Raji (cell line): ENCODE results near the gene RPTOR.

ENCODE experiments used
- POLR2A ChIP-seq: IDR thresholded peaks from 2 replicates; pipeline ENCODE4 v1.6.1; 2011; ENCODE audit warnings: low read depth, low read length, control low read depth; ENCODE audit not compliant: insufficient read depth

RPTOR gene

GRCh38 chr17:80633207-80633606 is 88.6 kb downstream of the RPTOR start:
- TF ChIP-seq POLR2A, result no peak

GRCh38 chr17:80633994-80634566 is 89.4 kb downstream of the RPTOR start:
- no peak for TF ChIP-seq POLR2A

DNA sequence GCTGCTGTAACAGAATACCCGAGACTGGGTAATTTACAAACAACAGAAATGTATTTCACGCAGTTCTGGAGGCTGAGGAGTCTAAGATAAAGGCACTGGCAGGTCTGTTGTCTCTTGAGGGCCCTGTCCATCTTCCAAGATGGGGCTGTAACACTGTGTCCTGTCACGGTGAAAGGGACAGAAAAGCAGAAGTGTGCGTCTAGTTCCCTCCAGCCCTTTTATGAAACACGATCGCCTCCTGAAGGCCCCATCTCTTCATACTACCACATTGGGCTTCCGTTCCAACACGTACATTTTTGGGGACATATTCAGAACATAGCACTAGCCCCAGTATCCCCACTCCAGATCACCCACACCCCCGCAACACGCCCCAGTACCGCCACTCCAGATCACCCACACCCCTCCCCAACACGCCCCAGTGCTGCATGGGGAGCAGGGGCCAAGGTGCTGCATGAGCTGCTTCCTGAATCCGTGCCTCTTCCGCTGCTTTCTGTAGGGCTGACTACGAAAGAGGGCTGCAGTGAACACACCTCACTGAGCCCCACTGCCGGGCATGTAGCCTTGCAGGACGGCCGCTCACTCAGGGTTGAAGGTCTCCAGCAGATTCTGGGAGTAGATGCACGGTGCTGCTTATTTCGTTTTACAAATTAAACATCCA is 91.9 kb downstream of the RPTOR start:
- TF ChIP-seq POLR2A, result no peak

GRCh38 chr17:80637048-80637781 is 92.6 kb downstream of the RPTOR start:
- TF ChIP-seq POLR2A, result no peak

GRCh38 chr17:80639658-80640057 is 95.0 kb downstream of the RPTOR start:
- TF ChIP-seq POLR2A, result no peak

GRCh38 chr17:80640366-80641084 is 95.9 kb downstream of the RPTOR start:
- TF ChIP-seq POLR2A, result no peak

GRCh38 chr17:80643326-80644099 is 98.9 kb downstream of the RPTOR start:
- no peak for TF ChIP-seq POLR2A

- no peak for TF ChIP-seq POLR2A
Measured at GRCh38 chr17:80644536-80644935, 99.9 kb downstream of the RPTOR start.

- TF ChIP-seq POLR2A, result no peak
Measured at GRCh38 chr17:80645706-80646325, 101.2 kb downstream of the RPTOR start.

GRCh38 chr17:80646328-80646727 is 101.7 kb downstream of the RPTOR start:
- TF ChIP-seq POLR2A, result no peak

DNA sequence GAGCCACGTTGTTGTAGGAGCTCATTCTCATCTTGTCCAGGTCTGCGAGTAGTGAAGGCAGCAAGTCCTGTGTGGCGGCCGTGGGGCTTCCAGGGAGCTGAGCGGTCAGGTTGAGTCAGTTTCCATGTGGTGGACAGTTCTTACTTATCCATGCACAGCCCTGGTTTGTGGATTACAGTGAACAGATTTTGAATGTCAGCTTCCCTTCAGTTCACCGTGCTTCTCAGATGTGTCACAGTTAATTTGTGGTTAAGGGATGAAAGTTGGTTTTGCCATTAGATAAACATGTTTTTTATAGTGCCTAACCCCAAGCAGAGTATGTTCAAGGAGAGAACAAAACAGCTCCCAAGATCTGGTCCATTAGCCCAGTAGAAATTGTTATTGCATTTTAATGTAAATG is 103.1 kb downstream of the RPTOR start:
- TF ChIP-seq POLR2A, result no peak

DNA sequence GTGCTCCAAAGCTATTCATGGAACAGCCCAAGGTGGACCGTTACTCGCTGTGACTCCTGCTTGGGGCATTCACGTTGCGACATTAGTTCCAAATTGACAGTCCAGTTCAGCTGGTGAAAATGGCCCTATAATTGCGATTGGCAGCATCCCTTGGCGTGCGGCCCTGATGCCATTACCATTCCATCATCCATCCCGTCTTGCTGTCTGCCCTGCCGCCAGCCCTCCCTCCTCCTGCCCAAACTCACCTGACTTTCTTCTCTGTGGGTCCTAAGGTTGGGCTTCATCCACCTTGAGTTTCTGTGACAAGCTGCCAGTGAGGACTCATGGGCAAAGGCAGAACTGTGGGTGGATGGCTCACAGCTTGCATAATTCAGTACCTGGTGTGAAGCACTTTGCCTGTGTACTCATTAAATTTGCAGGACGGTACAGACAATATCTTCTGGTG is 104.6 kb downstream of the RPTOR start:
- no peak for TF ChIP-seq POLR2A

DNA sequence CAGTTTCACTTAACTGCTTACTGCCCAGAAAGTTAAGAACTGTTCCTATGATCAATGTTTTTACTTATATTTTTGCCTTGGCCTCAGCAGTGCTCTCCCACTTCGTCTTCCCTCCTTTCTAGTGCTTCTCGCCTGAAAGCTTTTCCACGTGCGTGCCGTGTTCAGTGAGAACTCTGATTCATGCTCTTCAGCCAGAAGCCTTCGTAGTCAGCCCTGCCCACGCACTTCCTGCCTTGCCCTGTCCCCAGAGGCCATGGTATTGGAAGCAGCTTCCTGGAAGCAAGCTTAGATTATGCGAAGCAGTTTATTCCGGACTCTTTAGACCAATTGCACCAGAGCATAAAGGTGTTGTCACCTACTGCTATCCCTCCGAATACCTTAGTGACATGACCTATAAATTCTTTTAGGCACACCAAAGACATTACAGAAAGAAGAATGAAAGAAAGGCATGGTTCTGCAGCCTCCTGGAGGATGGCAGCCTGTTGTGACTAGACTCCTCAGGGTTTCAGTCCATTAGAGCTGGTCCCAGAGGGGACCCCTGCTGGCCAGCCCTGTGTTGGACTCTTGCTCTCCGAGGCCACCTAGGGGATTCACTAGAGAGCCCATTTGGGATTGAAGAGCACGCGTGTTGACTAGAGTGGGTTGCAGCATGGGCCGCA is 105.2 kb downstream of the RPTOR start:
- TF ChIP-seq POLR2A, result no peak

DNA sequence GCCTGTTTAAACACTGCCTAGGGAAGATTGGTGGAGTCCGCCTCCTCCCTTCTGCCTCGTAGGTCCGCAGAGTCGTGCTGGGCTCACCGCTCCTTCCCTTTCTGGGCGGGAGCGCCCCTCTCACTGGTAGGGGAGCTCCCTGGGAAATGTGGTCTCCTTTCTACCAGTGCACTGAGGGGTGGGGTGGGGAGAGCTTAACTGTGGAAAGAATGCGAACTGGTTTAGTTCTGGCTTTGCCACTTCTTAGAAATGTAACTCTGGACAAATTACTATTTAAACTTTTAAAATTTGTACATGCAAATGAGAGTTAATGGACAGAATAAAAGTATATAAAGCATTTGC is 105.7 kb downstream of the RPTOR start:
- TF ChIP-seq POLR2A, result no peak
